Tibial artery (tissue), 4 donors: Measurements from ENCODE around the gene SPP2.

ENCODE experiments used
- DNase-seq, 2 donors: peaks; one replicate each; pipeline ENCODE4 v3.0.0-alpha.2; 2019
- H3K27ac ChIP-seq, 2 donors: fragments of 200-600 bp; sonication (generic) in 1 of 2; 1 replicate in 1 of 2; 2 replicates in 1 of 2; pipeline ENCODE4 v1.5.1; 2018 to 2019; ENCODE audit warnings: mild to moderate bottlenecking in 1 of 2
- H3K27me3 ChIP-seq, 2 donors: fragments of 200-600 bp; sonication (generic) in 1 of 2; one replicate each; pipeline versions ENCODE4 v1.5.1 to v1.6.0; 2016 to 2019
- H3K36me3 ChIP-seq, 3 donors: fragments of 200-600 bp; sonication (generic) in 2 of 3; one replicate each; pipeline ENCODE4 v1.5.1; 2016 to 2019; ENCODE audit warnings: mild to moderate bottlenecking in 2 of 3
- H3K4me1 ChIP-seq, 4 donors: fragments of 200-600 bp; sonication (generic) in 2 of 4; 1 replicate in 3 of 4; 2 replicates in 1 of 4; pipeline ENCODE4 v1.5.1; 2016 to 2019
- H3K4me3 ChIP-seq, 2 donors: fragments of 200-600 bp; sonication (generic) in 1 of 2; 1 replicate in 1 of 2; 2 replicates in 1 of 2; pipeline ENCODE4 v1.5.1; 2018 to 2019; ENCODE audit warnings: mild to moderate bottlenecking in 2 of 2
- H3K9me3 ChIP-seq, 3 donors: fragments of 200-600 bp; sonication (generic) in 1 of 3; one replicate each; pipeline ENCODE4 v1.5.1; 2016 to 2019
- CTCF ChIP-seq, 2 experiments: fragments of 200-600 bp in 1 of 2; fragments of 450-650 bp in 1 of 2; IDR thresholded peaks; one replicate each; pipeline ENCODE4 v1.5.1; 2017 to 2019; ENCODE audit warnings: antibody characterized with exemption in 2 of 2, mild to moderate bottlenecking in 1 of 2, moderate library complexity in 1 of 2
- intact Hi-C: fragments of 100-400 bp; cut with DNase I; formaldehyde crosslinking; loops from one replicate; pipeline ENCODE4 v1.15.0; 2023; ENCODE audit warnings: low total_unique reads

SPP2 gene

GRCh38 chr2:234071664-234072063 is 21.2 kb downstream of the SPP2 start:
- Histone ChIP-seq H3K4me1 (no peaks in the 10 kb centered on the region), H3K9me3 (peaks cover 0 to 8% (median 0%) of the 10 kb centered on the region in 3 donors), H3K27ac (no peak overlapping the region), H3K27me3 (no peaks in the 10 kb centered on the region), H3K36me3 (no peaks in the 10 kb centered on the region), H3K4me3 (no peak overlapping the region)
- DNase-seq = no peak
- TF ChIP-seq CTCF (IDR thresholded peaks at IDR 0.05) = no peak
- intact Hi-C loops = no loop called here

- Histone ChIP-seq H3K27me3 (no peaks in the 10 kb centered on the region), H3K4me3 (no peak overlapping the region), H3K36me3 (no peaks in the 10 kb centered on the region), H3K27ac (no peak overlapping the region), H3K9me3 (peaks cover 0 to 8% (median 0%) of the 10 kb centered on the region in 3 donors), H3K4me1 (no peaks in the 10 kb centered on the region)
- TF ChIP-seq CTCF (IDR thresholded peaks at IDR 0.05) = no peak
- DNase-seq = no peak
- intact Hi-C loops = no loop called here
These were observed 22.0 kb downstream of the SPP2 start for GRCh38 chr2:234072454-234072853.

- intact Hi-C loops = no loop called here
- H3K27me3 ChIP-seq = no peaks in the 10 kb centered on the region
- no peaks in the 10 kb centered on the region for H3K36me3 ChIP-seq
- H3K4me1 ChIP-seq = no peaks in the 10 kb centered on the region
- TF ChIP-seq CTCF (IDR thresholded peaks at IDR 0.05) = no peak
- no peak overlapping the region for H3K4me3 ChIP-seq
- DNase-seq = no peak
- H3K27ac ChIP-seq = no peak overlapping the region
- no peaks in the 10 kb centered on the region for H3K9me3 ChIP-seq
These were observed 24.4 kb downstream of the SPP2 start for GRCh38 chr2:234074751-234075517.

- Histone ChIP-seq H3K4me1 (no peaks in the 10 kb centered on the region), H3K27ac (no peak overlapping the region), H3K4me3 (no peak overlapping the region), H3K27me3 (no peaks in the 10 kb centered on the region), H3K9me3 (no peaks in the 10 kb centered on the region), H3K36me3 (no peaks in the 10 kb centered on the region)
- intact Hi-C loops = no loop called here
- TF ChIP-seq CTCF (IDR thresholded peaks at IDR 0.05) = no peak
- no peak for DNase-seq
These were observed 25.0 kb downstream of the SPP2 start for GRCh38 chr2:234075518-234075915.

- DNase-seq = no peak
- Histone ChIP-seq H3K27ac (no peak overlapping the region), H3K27me3 (no peaks in the 10 kb centered on the region), H3K4me1 (no peaks in the 10 kb centered on the region), H3K36me3 (no peaks in the 10 kb centered on the region), H3K4me3 (no peak overlapping the region), H3K9me3 (no peaks in the 10 kb centered on the region)
- no peak for TF ChIP-seq CTCF (IDR thresholded peaks at IDR 0.05)
- intact Hi-C loops = no loop called here
These were observed 25.4 kb downstream of the SPP2 start for GRCh38 chr2:234075947-234076346.
